Activated T-cell treated with anti-CD3 and anti-CD28 coated beads for 24 hours (primary cell): ENCODE data around the gene SLC22A12.
"Not testable (repeated sequence)": the region's sequence is repeated elsewhere in the genome, so short reads cannot be mapped to it uniquely, and the experiment has no call there.

Source experiments
- DNase-seq: peaks from one replicate; pipeline ENCODE4 v3.0.0-alpha.2; 2020; ENCODE audit warnings: low read depth

The SLC22A12 gene

GRCh38 chr11:64585150-64585549, 5.9 kb upstream of the SLC22A12 start:
- no peak for DNase-seq

GRCh38 chr11:64586366-64586765, 4.7 kb upstream of the SLC22A12 start:
- no peak for DNase-seq

DNA sequence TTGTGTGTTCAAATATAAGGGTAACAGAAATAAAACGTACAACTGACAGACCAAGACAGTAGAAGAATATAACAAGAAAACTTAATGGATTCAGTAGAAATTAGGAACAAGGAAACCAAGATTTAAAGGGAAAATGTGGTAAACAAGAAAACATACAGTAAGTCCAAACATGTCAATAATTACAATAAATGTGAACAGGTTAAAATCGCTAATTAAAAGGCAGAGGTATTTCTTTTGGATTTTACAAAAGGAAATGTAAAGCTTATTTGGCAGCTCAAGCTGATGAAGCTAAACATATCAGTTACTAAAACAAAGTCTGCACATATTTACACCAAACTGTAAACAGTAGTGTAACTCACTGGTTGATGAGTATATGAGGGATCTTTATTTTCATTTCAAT, 2.3 kb upstream of the SLC22A12 start:
- DNase-seq: no peak

GRCh38 chr11:64591257-64592233, 525 bp downstream of the SLC22A12 start:
- no peak for DNase-seq

GRCh38 chr11:64592234-64592615, 1.2 kb downstream of the SLC22A12 start:
- no peak for DNase-seq

DNA sequence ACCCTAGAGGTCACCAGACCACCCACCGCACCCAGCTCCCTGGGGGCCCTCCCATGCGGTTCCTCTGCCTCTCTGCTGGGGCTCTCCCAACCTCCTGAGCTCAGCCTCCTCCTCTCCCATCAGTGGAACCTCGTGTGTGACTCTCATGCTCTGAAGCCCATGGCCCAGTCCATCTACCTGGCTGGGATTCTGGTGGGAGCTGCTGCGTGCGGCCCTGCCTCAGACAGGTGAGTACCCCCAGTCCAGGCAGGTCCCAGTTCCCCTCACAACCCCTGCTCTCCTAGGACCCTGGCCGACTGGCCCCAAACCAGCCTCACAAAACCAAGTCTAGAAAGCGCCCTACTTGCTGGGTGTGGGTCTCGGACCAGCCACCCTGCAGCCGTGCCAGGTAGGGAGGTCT, 1.6 kb downstream of the SLC22A12 start:
- DNase-seq: no peak

GRCh38 chr11:64593156-64594105, 2.4 kb downstream of the SLC22A12 start:
- DNase-seq: no peak

GRCh38 chr11:64594159-64594939, 3.3 kb downstream of the SLC22A12 start:
- DNase-seq: no peak

GRCh38 chr11:64595922-64596321, 4.9 kb downstream of the SLC22A12 start:
- not testable (repeated sequence) for DNase-seq

- no peak for DNase-seq
Measured at GRCh38 chr11:64597671-64598101, 6.7 kb downstream of the SLC22A12 start.

- DNase-seq: no peak
Measured at GRCh38 chr11:64598106-64598796, 7.2 kb downstream of the SLC22A12 start.

DNA sequence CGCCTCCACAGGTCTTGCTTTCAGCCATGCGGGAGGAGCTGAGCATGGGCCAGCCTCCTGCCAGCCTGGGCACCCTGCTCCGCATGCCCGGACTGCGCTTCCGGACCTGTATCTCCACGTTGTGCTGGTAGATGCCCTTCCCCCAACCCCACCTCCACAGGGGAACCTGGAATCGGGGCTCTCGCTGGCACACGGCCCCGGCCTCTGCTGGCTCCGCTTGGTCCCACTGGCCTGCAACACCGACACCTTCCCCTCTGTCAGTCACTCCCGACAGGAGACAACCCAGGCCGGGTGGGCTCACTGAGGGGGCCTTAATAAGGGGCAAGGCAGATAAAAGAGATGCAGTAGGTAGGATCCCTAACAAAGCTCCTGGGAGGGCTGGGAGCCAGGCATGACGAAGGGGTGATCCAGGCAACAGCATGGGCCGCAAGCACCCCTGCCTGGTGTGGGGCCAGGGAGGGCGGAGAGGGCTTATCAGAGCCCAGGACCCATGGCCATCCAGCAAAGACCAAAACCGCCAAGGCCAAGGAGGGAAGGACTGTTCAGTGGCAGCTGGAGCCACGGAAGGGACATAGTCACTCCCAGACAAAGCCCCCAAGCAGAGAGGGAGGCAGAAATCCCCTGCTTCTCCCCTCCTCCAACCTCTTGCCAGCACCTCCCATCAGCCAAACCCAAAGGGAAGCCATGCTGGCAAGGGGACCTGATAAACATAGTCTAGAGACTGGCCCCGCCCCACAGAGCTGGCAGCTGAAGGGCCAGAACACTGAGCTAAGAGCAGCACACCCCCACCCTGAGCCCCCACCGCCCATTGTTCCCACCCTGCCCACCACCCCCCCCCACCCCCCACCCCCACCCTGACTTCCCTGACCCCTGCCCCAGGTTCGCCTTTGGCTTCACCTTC, 8.0 kb downstream of the SLC22A12 start:
- no peak for DNase-seq

- no peak for DNase-seq
Measured at GRCh38 chr11:64599698-64600211, 8.7 kb downstream of the SLC22A12 start.

DNA sequence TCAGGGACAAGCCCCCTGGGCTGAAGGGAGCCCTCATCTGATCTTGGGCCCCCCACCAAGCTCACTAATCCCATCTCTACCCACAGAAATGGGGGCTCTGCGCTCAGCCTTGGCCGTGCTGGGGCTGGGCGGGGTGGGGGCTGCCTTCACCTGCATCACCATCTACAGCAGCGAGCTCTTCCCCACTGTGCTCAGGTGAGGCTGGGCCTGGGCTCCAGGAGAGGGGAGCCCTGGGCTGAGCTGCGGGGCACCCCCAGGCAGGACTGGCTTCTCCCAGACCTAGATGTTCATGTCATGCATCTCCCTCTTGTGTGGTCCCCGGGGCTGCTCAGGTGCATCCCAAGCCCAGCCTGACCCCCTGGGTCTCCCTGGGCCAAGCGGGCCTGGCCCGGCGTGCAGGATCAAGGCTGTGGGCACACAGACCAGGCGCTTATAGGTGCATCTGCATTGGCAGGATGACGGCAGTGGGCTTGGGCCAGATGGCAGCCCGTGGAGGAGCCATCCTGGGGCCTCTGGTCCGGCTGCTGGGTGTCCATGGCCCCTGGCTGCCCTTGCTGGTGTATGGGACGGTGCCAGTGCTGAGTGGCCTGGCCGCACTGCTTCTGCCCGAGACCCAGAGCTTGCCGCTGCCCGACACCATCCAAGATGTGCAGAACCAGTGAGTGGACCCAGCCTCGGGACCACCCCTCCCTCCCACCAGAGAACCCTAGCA, 9.4 kb downstream of the SLC22A12 start:
- no peak for DNase-seq

DNA sequence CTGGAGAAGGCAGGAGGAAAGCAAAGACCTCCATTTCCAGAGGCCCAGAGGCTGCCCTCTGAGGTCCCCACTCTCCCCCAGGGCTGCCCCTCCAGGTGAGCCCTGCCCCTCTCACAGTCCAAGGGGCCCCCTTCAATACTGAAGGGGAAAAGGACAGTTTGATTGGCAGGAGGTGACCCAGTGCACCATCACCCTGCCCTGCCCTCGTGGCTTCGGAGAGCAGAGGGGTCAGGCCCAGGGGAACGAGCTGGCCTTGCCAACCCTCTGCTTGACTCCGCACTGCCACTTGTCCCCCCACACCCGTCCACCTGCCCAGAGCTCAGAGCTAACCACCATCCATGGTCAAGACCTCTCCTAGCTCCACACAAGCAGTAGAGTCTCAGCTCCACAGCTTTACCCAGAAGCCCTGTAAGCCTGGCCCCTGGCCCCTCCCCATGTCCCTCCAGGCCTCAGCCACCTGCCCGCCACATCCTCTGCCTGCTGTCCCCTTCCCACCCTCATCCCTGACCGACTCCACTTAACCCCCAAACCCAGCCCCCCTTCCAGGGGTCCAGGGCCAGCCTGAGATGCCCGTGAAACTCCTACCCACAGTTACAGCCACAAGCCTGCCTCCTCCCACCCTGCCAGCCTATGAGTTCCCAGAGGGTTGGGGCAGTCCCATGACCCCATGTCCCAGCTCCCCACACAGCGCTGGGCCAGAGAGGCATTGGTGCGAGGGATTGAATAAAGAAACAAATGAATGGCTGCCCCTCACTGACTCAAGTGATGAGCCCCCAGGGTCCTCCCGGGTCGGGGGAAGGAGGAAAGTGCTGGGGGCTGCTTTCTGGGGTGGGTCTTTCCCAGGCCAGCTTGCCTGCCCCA, 10.8 kb downstream of the SLC22A12 start:
- no peak for DNase-seq

DNA sequence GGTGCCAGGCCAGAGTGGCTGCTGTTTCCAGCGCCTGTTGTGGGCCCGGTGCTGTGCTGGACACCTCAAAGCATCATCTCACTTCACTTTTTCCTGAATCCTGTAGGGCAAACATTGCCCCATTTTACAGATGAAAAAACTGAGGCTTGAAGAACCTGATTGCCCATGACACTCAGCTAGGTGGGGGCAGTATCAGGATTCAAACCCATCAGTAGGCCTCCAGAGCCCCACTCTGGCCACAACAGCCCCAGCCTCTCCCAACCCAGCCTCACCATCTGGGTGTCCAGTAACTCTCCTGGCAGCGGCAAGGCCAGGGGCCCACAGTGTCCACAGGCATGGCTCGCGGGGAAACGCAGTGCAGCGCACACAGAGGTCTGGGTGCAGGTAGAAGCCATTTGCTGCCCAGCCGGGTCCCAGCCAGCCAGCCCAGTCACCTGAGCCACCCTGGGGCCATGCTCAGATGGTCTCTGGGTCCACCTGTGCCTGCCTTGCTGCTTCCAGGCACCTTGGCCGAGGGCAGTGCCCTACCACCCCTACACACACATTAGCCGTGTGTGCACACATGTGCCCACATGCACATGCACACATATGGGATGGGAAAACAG, 11.5 kb downstream of the SLC22A12 start:
- no peak for DNase-seq

GRCh38 chr11:64603411-64604110, 12.5 kb downstream of the SLC22A12 start:
- DNase-seq: no peak
